HepG2 (cell line): ENCODE measurements around the gene EMP2. TPM values are rescaled to one million over a fixed set of nuclear protein-coding genes. Genes with fewer than 3 reads are reported as not detected.
A peak's percentile ranks its signal among the peaks of the same experiment; 100 is the strongest.

ENCODE experiments used
- ARNT2 ChIP-seq: sonication (generic); formaldehyde crosslinking; IDR thresholded peaks from 2 replicates; pipeline ENCODE4 v1.8.0; 2022; ENCODE audit warnings: mild to moderate bottlenecking, low read depth, missing genetic modification reagents, moderate library complexity
- BCL6 ChIP-seq: IDR thresholded peaks from 2 replicates; pipeline ENCODE4 v1.6.1; 2016; ENCODE audit warnings: missing genetic modification reagents, missing compliant biosample characterization
- FOXC1 ChIP-seq: sonication (generic); formaldehyde crosslinking; IDR thresholded peaks from 2 replicates; pipeline ENCODE4 v1.8.0; 2022; ENCODE audit warnings: mild to moderate bottlenecking, missing genetic modification reagents, borderline replicate concordance
- HOXA9 ChIP-seq: sonication (generic); formaldehyde crosslinking; IDR thresholded peaks from 2 replicates; pipeline ENCODE4 v1.8.1; 2022; ENCODE audit warnings: missing genetic modification reagents, mild to moderate bottlenecking, moderate library complexity, borderline replicate concordance
- JARID2 ChIP-seq: sonication (generic); formaldehyde crosslinking; IDR thresholded peaks from 2 replicates; pipeline ENCODE4 v1.8.1; 2023; ENCODE audit warnings: missing genetic modification reagents, inconsistent platforms; ENCODE audit not compliant: insufficient replicate concordance
- KDM5A ChIP-seq: fragments of 200-600 bp; sonication (generic); IDR thresholded peaks from 2 replicates; pipeline ENCODE4 v1.7.0; 2018; ENCODE audit warnings: antibody characterized with exemption, mild to moderate bottlenecking, low read length, borderline replicate concordance
- KLF13 ChIP-seq: sonication (generic); formaldehyde crosslinking; IDR thresholded peaks from 2 replicates; pipeline ENCODE4 v1.4.0; 2020; ENCODE audit warnings: mild to moderate bottlenecking, missing genetic modification reagents
- MED1 ChIP-seq: sonication (generic); formaldehyde crosslinking; IDR thresholded peaks from 2 replicates; pipeline ENCODE4 v1.4.0; 2020; ENCODE audit warnings: missing genetic modification reagents
- MEIS2 ChIP-seq: sonication (generic); formaldehyde crosslinking; IDR thresholded peaks from 2 replicates; pipeline ENCODE4 v1.9.0; 2021; ENCODE audit warnings: mild to moderate bottlenecking, missing genetic modification reagents
- NCOA5 ChIP-seq: sonication (generic); formaldehyde crosslinking; IDR thresholded peaks from 2 replicates; pipeline ENCODE4 v1.4.0; 2020; ENCODE audit warnings: missing genetic modification reagents
- PBX2 ChIP-seq: IDR thresholded peaks from 2 replicates; pipeline ENCODE4 v1.6.1; 2016; ENCODE audit warnings: control low read depth
- RARG ChIP-seq: sonication (generic); formaldehyde crosslinking; IDR thresholded peaks from 2 replicates; pipeline ENCODE4 v1.4.0; 2020; ENCODE audit warnings: low read depth, mild to moderate bottlenecking, missing genetic modification reagents
- RBAK ChIP-seq: sonication (generic); formaldehyde crosslinking; IDR thresholded peaks from 2 replicates; pipeline ENCODE4 v1.5.1; 2020; ENCODE audit warnings: mild to moderate bottlenecking, missing genetic modification reagents
- SALL2 ChIP-seq: sonication (generic); formaldehyde crosslinking; IDR thresholded peaks from 2 replicates; pipeline ENCODE4 v1.8.1; 2023; ENCODE audit warnings: mild to moderate bottlenecking, missing genetic modification reagents, inconsistent platforms
- SMARCC2 ChIP-seq: fragments of 450-650 bp; IDR thresholded peaks from 2 replicates; pipeline ENCODE4 v1.6.1; 2017; ENCODE audit warnings: antibody characterized with exemption, mild to moderate bottlenecking
- TFDP1 ChIP-seq: IDR thresholded peaks from 2 replicates; pipeline ENCODE4 v1.6.1; 2016; ENCODE audit warnings: missing compliant biosample characterization, missing genetic modification reagents, borderline replicate concordance
- ZBTB10 ChIP-seq: sonication (generic); formaldehyde crosslinking; IDR thresholded peaks from 2 replicates; pipeline ENCODE4 v1.4.0; 2020; ENCODE audit warnings: missing genetic modification reagents, borderline replicate concordance
- ZNF121 ChIP-seq: sonication (generic); formaldehyde crosslinking; IDR thresholded peaks from 2 replicates; pipeline ENCODE4 v1.5.0; 2020; ENCODE audit warnings: mild to moderate bottlenecking, missing genetic modification reagents
- ZNF180 ChIP-seq: sonication (generic); formaldehyde crosslinking; IDR thresholded peaks from 2 replicates; pipeline ENCODE4 v1.4.0; 2020; ENCODE audit warnings: low read depth, missing genetic modification reagents, borderline replicate concordance
- ZNF260 ChIP-seq: sonication (generic); formaldehyde crosslinking; IDR thresholded peaks from 2 replicates; pipeline ENCODE4 v1.4.0; 2020; ENCODE audit warnings: missing genetic modification reagents, low read depth, mild to moderate bottlenecking, borderline replicate concordance
- ZNF331 ChIP-seq: sonication (generic); formaldehyde crosslinking; IDR thresholded peaks from 2 replicates; pipeline ENCODE4 v1.4.0; 2020; ENCODE audit warnings: missing genetic modification reagents
- ZNF605 ChIP-seq: sonication (generic); formaldehyde crosslinking; IDR thresholded peaks from 2 replicates; pipeline ENCODE4 v1.8.0; 2022; ENCODE audit warnings: mild to moderate bottlenecking, missing genetic modification reagents
- ZNF629 ChIP-seq: sonication (generic); formaldehyde crosslinking; conservative IDR thresholded peaks from 2 replicates; pipeline ENCODE4 v1.5.0; 2020; ENCODE audit warnings: missing genetic modification reagents
- polyA plus RNA-seq, 8 experiments: library from polyadenylated mRNA; depleted of rRNA in 3 of 8; stranded (reverse) in 7 of 8; unstranded in 1 of 8; fragments of >200 nt; fragmentation: Illumina TruSeq in 4 of 8; extraction: Trizol in 4 of 8; gene quantifications; 2 replicates each; pipeline versions ENCODE4 v1.2.1 to v1.2.3, GENCODE V29; 2011 to 2016; ENCODE audit warnings: low read depth in 4 of 8, missing spikeins in 1 of 8, mixed read lengths in 1 of 8; ENCODE audit not compliant: insufficient read depth in 1 of 8
- total RNA-seq, 5 experiments: library from RNA; depleted of rRNA; stranded (reverse); fragments of >200 nt; fragmentation: Illumina TruSeq; extraction: Trizol; gene quantifications; 2 replicates each; pipeline ENCODE4 v1.2.3, GENCODE V29; 2016; ENCODE audit warnings: low read depth in 1 of 5

EMP2 gene
- total and polyA plus RNA-seq, 2 of the 13 experiments (the other 11 are each of a cell fraction or from before 2014, with no cell fraction given) = 24.6 to 91.2 TPM

- TF ChIP-seq TFDP1 (CRISPR knock-in tag) = peak; percentile 68
- TF ChIP-seq RARG = peak; percentile 93
- TF ChIP-seq ZNF180 (CRISPR knock-in tag) = peak; percentile 78
- TF ChIP-seq SALL2 (CRISPR knock-in tag) = peak; percentile 97
- TF ChIP-seq KLF13 (CRISPR knock-in tag) = no peak; the same call in 1 of the 2 replicates
- TF ChIP-seq ZNF605 (CRISPR knock-in tag) = peak; percentile 46; the same call in 1 of the 2 replicates
- TF ChIP-seq NCOA5 (CRISPR knock-in tag) = no peak
- peak; percentile 62; the same call in 1 of the 2 replicates for TF ChIP-seq MEIS2 (CRISPR knock-in tag)
- TF ChIP-seq MED1 (CRISPR knock-in tag) = peak; percentile 70
- TF ChIP-seq BCL6 (CRISPR knock-in tag) = peak; percentile 39; the same call in 1 of the 2 replicates
- TF ChIP-seq PBX2 = no peak
- TF ChIP-seq ARNT2 (CRISPR knock-in tag) = peak; percentile 95
- no peak for TF ChIP-seq ZNF121 (CRISPR knock-in tag)
- no peak for TF ChIP-seq SMARCC2
- peak; percentile 65; the same call in 1 of the 2 replicates for TF ChIP-seq ZNF331
- TF ChIP-seq ZNF629 = no peak; the same call in 1 of the 2 replicates
- no peak for TF ChIP-seq HOXA9 (CRISPR knock-in tag)
- TF ChIP-seq KDM5A = no peak
- TF ChIP-seq FOXC1 = peak; percentile 97
- peak; percentile 21; the same call in 1 of the 2 replicates for TF ChIP-seq RBAK (CRISPR knock-in tag)
- peak; percentile 5 for TF ChIP-seq JARID2 (CRISPR knock-in tag)
- TF ChIP-seq ZNF260 (CRISPR knock-in tag) = no peak
- peak; percentile 92 for TF ChIP-seq ZBTB10 (CRISPR knock-in tag)
These were observed at the start of gene EMP2 (continued) for GRCh38 chr16:10579965-10580882.
